Fibroblast of lung (primary cell): Measurements from ENCODE around the gene MEIS2. TPM values are rescaled to one million over a fixed set of nuclear protein-coding genes. Genes with fewer than 3 reads are reported as not detected.

Experiments used
- DNase-seq, 2 donors: peaks; one replicate each; pipeline versions ENCODE4 v3.0.0 to v3.0.0-alpha.2; 2010; ENCODE audit warnings: low read depth in 2 of 2
- H2AFZ ChIP-seq: 2 replicates; pipeline ENCODE4 v1.5.1; 2012; ENCODE audit warnings: low read length, control low read depth, inconsistent platforms
- H3K27ac ChIP-seq: 2 replicates; pipeline ENCODE4 v1.5.1; 2011; ENCODE audit warnings: low read length, control low read depth; ENCODE audit not compliant: insufficient read depth
- H3K27me3 ChIP-seq: 2 replicates; pipeline ENCODE4 v1.5.1; 2011; ENCODE audit warnings: mild to moderate bottlenecking, low read length; ENCODE audit not compliant: control insufficient read depth, insufficient read depth
- H3K36me3 ChIP-seq: 2 replicates; pipeline ENCODE4 v1.5.1; 2011; ENCODE audit warnings: low read length; ENCODE audit not compliant: control insufficient read depth, insufficient read depth
- H3K4me1 ChIP-seq: 2 replicates; pipeline ENCODE4 v1.5.1; 2011; ENCODE audit warnings: low read length; ENCODE audit not compliant: control insufficient read depth, insufficient read depth; ENCODE audit errors: extremely low read depth
- H3K4me2 ChIP-seq: 2 replicates; pipeline ENCODE4 v1.5.1; 2011; ENCODE audit warnings: low read length, control low read depth; ENCODE audit not compliant: insufficient read depth; ENCODE audit errors: extremely low read depth
- H3K4me3 ChIP-seq, 4 experiments: fragments of 200-600 bp in 1 of 4; sonication (generic) in 1 of 4; replicated peaks in 1 of 4; 2 replicates each; pipeline ENCODE4 v1.5.1; 2011 to 2016; ENCODE audit warnings: low read length in 4 of 4, low read depth in 3 of 4, mild to moderate bottlenecking in 3 of 4, control low read depth in 2 of 4, inconsistent platforms in 1 of 4, mixed read lengths in 1 of 4; ENCODE audit not compliant: insufficient read depth in 1 of 4; ENCODE audit errors: control extremely low read depth in 1 of 4
- H3K79me2 ChIP-seq: 2 replicates; pipeline ENCODE4 v1.5.1; 2012; ENCODE audit warnings: mild to moderate bottlenecking, low read length, inconsistent platforms; ENCODE audit not compliant: control insufficient read depth, insufficient read depth
- H3K9ac ChIP-seq: 2 replicates; pipeline ENCODE4 v1.5.1; 2011; ENCODE audit warnings: mild to moderate bottlenecking, low read length, control low read depth; ENCODE audit not compliant: insufficient read depth
- H3K9me3 ChIP-seq: 2 replicates; pipeline ENCODE4 v1.5.1; 2012; ENCODE audit warnings: low read depth, low read length; ENCODE audit not compliant: control insufficient read depth, insufficient read depth
- H4K20me1 ChIP-seq: 2 replicates; pipeline ENCODE4 v1.5.1; 2011; ENCODE audit warnings: low read length; ENCODE audit not compliant: control insufficient read depth, insufficient read depth; ENCODE audit errors: extremely low read depth
- CTCF ChIP-seq, 2 donors: IDR thresholded peaks in 1 of 2; conservative IDR thresholded peaks in 1 of 2; 1 replicate in 1 of 2; 2 replicates in 1 of 2; pipeline ENCODE4 v1.5.1; 2011 to 2012; ENCODE audit warnings: low read length in 2 of 2, control low read depth in 1 of 2, inconsistent platforms in 1 of 2, low read depth in 1 of 2, mild to moderate bottlenecking in 1 of 2
- EZH2 ChIP-seq: IDR thresholded peaks from 2 replicates; pipeline ENCODE4 v1.5.1; 2012; ENCODE audit warnings: low read length, control low read depth, mild to moderate bottlenecking; ENCODE audit errors: missing control alignments
- polyA plus RNA-seq, 2 donors: library from polyadenylated mRNA; depleted of rRNA in 1 of 2; stranded (reverse) in 1 of 2; unstranded in 1 of 2; fragments of >200 nt; gene quantifications; 2 replicates each; pipeline ENCODE4 v1.2.1, GENCODE V29; 2011 to 2012; ENCODE audit warnings: missing spikeins in 1 of 2
- total RNA-seq: library from RNA; depleted of rRNA; stranded (reverse); fragments of >200 nt; gene quantifications from 2 replicates; pipeline ENCODE4 v1.2.1, GENCODE V29; 2014

MEIS2 gene
- total and polyA plus RNA-seq, 2 donors (not counting 1 experiment from before 2014, with no cell fraction given) = 31.0 to 37.1 TPM

- Histone ChIP-seq H3K9ac (no peak overlapping the region), H3K4me1 (peaks cover 3% of the 10 kb centered on the region), H4K20me1 (no peaks in the 10 kb centered on the region), H3K27ac (no peak overlapping the region), H3K4me3 (no peak overlapping the region), H2AFZ (no peak overlapping the region), H3K36me3 (no peaks in the 10 kb centered on the region), H3K9me3 (no peaks in the 10 kb centered on the region), H3K27me3 (peaks cover 32% of the 10 kb centered on the region), H3K79me2 (no peaks in the 10 kb centered on the region), H3K4me2 (no peak overlapping the region)
- TF ChIP-seq CTCF (conservative IDR thresholded peaks at IDR 0.05 in 1 of 2, IDR thresholded peaks at IDR 0.05 in 1 of 2; ENCODE audit: low read depth in 1 of 2, low read length in 2 of 2) (no peak), EZH2 (no peak)
- no peak for DNase-seq
These were observed 221.6 kb downstream of the MEIS2 start for GRCh38 chr15:36878684-36879262.

- no peak overlapping the region for H3K4me2 ChIP-seq
These were observed 222.3 kb downstream of the MEIS2 start for GRCh38 chr15:36877796-36878683.

More at GRCh38 chr15:36877796-36878683, 222.3 kb downstream of the MEIS2 start:
- Histone ChIP-seq H3K79me2 (no peaks in the 10 kb centered on the region), H3K4me3 (no peak overlapping the region), H2AFZ (peak overlapping the region; percentile 47), H3K9ac (no peak overlapping the region), H3K27me3 (peaks cover 32% of the 10 kb centered on the region), H3K36me3 (no peaks in the 10 kb centered on the region), H3K27ac (no peak overlapping the region), H4K20me1 (no peaks in the 10 kb centered on the region), H3K9me3 (no peaks in the 10 kb centered on the region), H3K4me1 (peaks cover 3% of the 10 kb centered on the region)
- no peak for DNase-seq
- TF ChIP-seq EZH2 = no peak
- no peak for TF ChIP-seq CTCF (conservative IDR thresholded peaks at IDR 0.05 in 1 of 2, IDR thresholded peaks at IDR 0.05 in 1 of 2; ENCODE audit: low read depth in 1 of 2, low read length in 2 of 2)
